NCI-H1105 treated with DMSO at 0.1 percent for 48 hours (cell line): Measurements from ENCODE around the gene HSD17B3.
"Not testable (repeated sequence)": the region's sequence is repeated elsewhere in the genome, so short reads cannot be mapped to it uniquely, and the experiment has no call there.

Experiments used
- DNase-seq: peaks from one replicate; lab custom pipeline; 2025; lab: John Stamatoyannopoulos, UW

The HSD17B3 gene

GRCh38 chr9:96236337-96236736 lies 65.6 kb downstream of the HSD17B3 start:
- not testable (repeated sequence) for DNase-seq

GRCh38 chr9:96232539-96233241 lies 69.3 kb downstream of the HSD17B3 start:
- peak; percentile 4 for DNase-seq

GRCh38 chr9:96232164-96232538 lies 69.8 kb downstream of the HSD17B3 start:
- DNase-seq = no peak

- DNase-seq = no peak
These were observed 72.0 kb downstream of the HSD17B3 start for GRCh38 chr9:96230002-96230401.

GRCh38 chr9:96222132-96222531 lies 79.8 kb downstream of the HSD17B3 start:
- no peak for DNase-seq

- no peak for DNase-seq
These were observed 82.1 kb downstream of the HSD17B3 start for GRCh38 chr9:96219900-96220257.

- no peak for DNase-seq
These were observed 82.7 kb downstream of the HSD17B3 start for GRCh38 chr9:96219026-96219899.

- peak; percentile 66 for DNase-seq
These were observed 84.0 kb downstream of the HSD17B3 start for GRCh38 chr9:96217754-96218693.

- no peak for DNase-seq
These were observed 84.7 kb downstream of the HSD17B3 start for GRCh38 chr9:96217294-96217707.

- no peak for DNase-seq
These were observed 85.4 kb downstream of the HSD17B3 start for GRCh38 chr9:96216583-96216982.

- no peak for DNase-seq
These were observed 86.1 kb downstream of the HSD17B3 start for GRCh38 chr9:96215841-96216240.

GRCh38 chr9:96214635-96215034 lies 87.3 kb downstream of the HSD17B3 start:
- no peak for DNase-seq

- no peak for DNase-seq
These were observed 92.3 kb downstream of the HSD17B3 start for GRCh38 chr9:96209407-96210271.

GRCh38 chr9:96206156-96206751 lies 95.7 kb downstream of the HSD17B3 start:
- no peak for DNase-seq

- DNase-seq = no peak
These were observed 97.1 kb downstream of the HSD17B3 start for GRCh38 chr9:96204853-96205252.

GRCh38 chr9:96203867-96204501 lies 98.0 kb downstream of the HSD17B3 start:
- DNase-seq = no peak

GRCh38 chr9:96202971-96203780 lies 98.8 kb downstream of the HSD17B3 start:
- no peak for DNase-seq

- no peak for DNase-seq
These were observed 100.8 kb downstream of the HSD17B3 start for GRCh38 chr9:96201140-96201539.

- DNase-seq = no peak
These were observed 103.0 kb downstream of the HSD17B3 start for GRCh38 chr9:96199006-96199405.

GRCh38 chr9:96195541-96195940 lies 106.4 kb downstream of the HSD17B3 start:
- DNase-seq = no peak
